HK-2 (cell line): ENCODE data around the gene C1GALT1C1.
"Not testable (repeated sequence)": the region's sequence is repeated elsewhere in the genome, so short reads cannot be mapped to it uniquely, and the experiment has no call there.

Experiments
- DNase-seq: peaks from one replicate; pipeline ENCODE4 v3.0.0-alpha.2; 2018; ENCODE audit not compliant: unreplicated experiment

C1GALT1C1 gene

GRCh38 chrX:120629667-120630537 is at the start of gene C1GALT1C1:
TSS of gene C1GALT1C1 (minus strand) at chrX:120630054. CDS start at chrX:120627166, 2,888 bp downstream.
- peak; percentile 92 for DNase-seq

- no peak for DNase-seq
These were observed 47.3 kb upstream of the C1GALT1C1 start for GRCh38 chrX:120677004-120677652.

- DNase-seq, result no peak
These were observed 43.1 kb upstream of the C1GALT1C1 start for GRCh38 chrX:120672841-120673530.

- peak; percentile 26 for DNase-seq
These were observed 42.5 kb upstream of the C1GALT1C1 start for GRCh38 chrX:120672389-120672788.

- no peak for DNase-seq
These were observed 42.1 kb upstream of the C1GALT1C1 start for GRCh38 chrX:120671963-120672362.

- DNase-seq, result no peak
These were observed 38.5 kb upstream of the C1GALT1C1 start for GRCh38 chrX:120668357-120668756.

- DNase-seq, result not testable (repeated sequence)
These were observed 34.7 kb upstream of the C1GALT1C1 start for GRCh38 chrX:120664535-120664934.

- no peak for DNase-seq
These were observed 34.2 kb upstream of the C1GALT1C1 start for GRCh38 chrX:120664081-120664480.

- DNase-seq, result no peak
These were observed 32.8 kb upstream of the C1GALT1C1 start for GRCh38 chrX:120662662-120663061.

GRCh38 chrX:120660637-120661036 is 30.8 kb upstream of the C1GALT1C1 start:
- no peak for DNase-seq

GRCh38 chrX:120653000-120653399 is 23.1 kb upstream of the C1GALT1C1 start:
- no peak for DNase-seq

- not testable (repeated sequence) for DNase-seq
These were observed 22.4 kb upstream of the C1GALT1C1 start for GRCh38 chrX:120652256-120652655.

GRCh38 chrX:120647127-120647526 is 17.3 kb upstream of the C1GALT1C1 start:
- no peak for DNase-seq

- DNase-seq, result no peak
These were observed 13.0 kb upstream of the C1GALT1C1 start for GRCh38 chrX:120642871-120643270.

GRCh38 chrX:120638619-120639018 is 8.8 kb upstream of the C1GALT1C1 start:
- no peak for DNase-seq

GRCh38 chrX:120625371-120625770 is 4.5 kb downstream of the C1GALT1C1 start:
- no peak for DNase-seq

- DNase-seq, result no peak
These were observed 11.7 kb downstream of the C1GALT1C1 start for GRCh38 chrX:120617996-120618630.

- DNase-seq, result no peak
These were observed 15.0 kb downstream of the C1GALT1C1 start for GRCh38 chrX:120614816-120615215.

- no peak for DNase-seq
These were observed 17.8 kb downstream of the C1GALT1C1 start for GRCh38 chrX:120612086-120612485.

GRCh38 chrX:120604361-120604782 is 25.5 kb downstream of the C1GALT1C1 start:
- DNase-seq, result peak; percentile 16

GRCh38 chrX:120603707-120604360 is 26.0 kb downstream of the C1GALT1C1 start, which contains the start of gene MCTS1:
TSS of gene MCTS1 (plus strand) at chrX:120604101. CDS start at chrX:120604237, 136 bp downstream.
- peak; percentile 81 for DNase-seq
